DMS114 treated with DMSO at 0.1 percent for 48 hours (cell line): ENCODE results near the gene COLEC12.
"Not testable (repeated sequence)": the region's sequence is repeated elsewhere in the genome, so short reads cannot be mapped to it uniquely, and the experiment has no call there.

Experiments
- DNase-seq: peaks from one replicate; lab custom pipeline; 2025; ENCODE audit not compliant: unreplicated experiment; lab: John Stamatoyannopoulos, UW

The COLEC12 gene

GRCh38 chr18:331221-331821, 169.2 kb downstream of the COLEC12 start:
- DNase-seq, result no peak

GRCh38 chr18:328928-329327, 171.6 kb downstream of the COLEC12 start:
- DNase-seq, result no peak

- no peak for DNase-seq
Observed at GRCh38 chr18:326846-327245, 173.7 kb downstream of the COLEC12 start.

GRCh38 chr18:323253-323622, 177.3 kb downstream of the COLEC12 start:
- DNase-seq, result no peak

- DNase-seq, result no peak
Observed at GRCh38 chr18:321865-322467, 178.5 kb downstream of the COLEC12 start.

GRCh38 chr18:320155-320554, 180.3 kb downstream of the COLEC12 start:
- DNase-seq, result no peak

GRCh38 chr18:319720-320119, 180.8 kb downstream of the COLEC12 start:
- no peak for DNase-seq

GRCh38 chr18:318791-319291, 181.7 kb downstream of the COLEC12 start:
- DNase-seq, result no peak

GRCh38 chr18:317618-318017, 182.9 kb downstream of the COLEC12 start:
- no peak for DNase-seq

- DNase-seq, result no peak
Observed at GRCh38 chr18:316393-316792, 184.1 kb downstream of the COLEC12 start.

GRCh38 chr18:313931-314330, 186.6 kb downstream of the COLEC12 start:
- no peak for DNase-seq

- no peak for DNase-seq
Observed at GRCh38 chr18:312415-312814, 188.1 kb downstream of the COLEC12 start.

GRCh38 chr18:310042-310441, 190.5 kb downstream of the COLEC12 start:
- DNase-seq, result no peak

GRCh38 chr18:308086-308485, 192.4 kb downstream of the COLEC12 start:
- DNase-seq, result not testable (repeated sequence)

- DNase-seq, result no peak
Observed at GRCh38 chr18:306608-307255, 193.8 kb downstream of the COLEC12 start.

- DNase-seq, result no peak
Observed at GRCh38 chr18:305003-305501, 195.4 kb downstream of the COLEC12 start.

GRCh38 chr18:303607-304006, 196.9 kb downstream of the COLEC12 start:
- DNase-seq, result no peak

- DNase-seq, result no peak
Observed at GRCh38 chr18:303011-303410, 197.5 kb downstream of the COLEC12 start.

- no peak for DNase-seq
Observed at GRCh38 chr18:302097-302496, 198.4 kb downstream of the COLEC12 start.

- DNase-seq, result no peak
Observed at GRCh38 chr18:297936-298335, 202.6 kb downstream of the COLEC12 start.

GRCh38 chr18:295756-296490, 204.6 kb downstream of the COLEC12 start:
- no peak for DNase-seq

GRCh38 chr18:294566-294965, 205.9 kb downstream of the COLEC12 start:
- no peak for DNase-seq
